Measurements from ENCODE around the gene TOR4A.

The TOR4A gene

GRCh38 chr9:137263506-137263905 is 14.0 kb upstream of the TOR4A start:
- FAIRE-seq (no peak), DNase-seq (ENCODE audit: insufficient read length, low spot score) (no peak)
- TF ChIP-seq POLR2AphosphoS5 (IDR thresholded peaks at IDR 0.05; ENCODE audit: low read depth, low read length) (no peak), SPI1 (IDR thresholded peaks at IDR 0.05; ENCODE audit: low read depth, low read length) (no peak), TAF1 (IDR thresholded peaks at IDR 0.05; ENCODE audit: low read depth, low read length) (no peak), POLR2A (IDR thresholded peaks at IDR 0.05; ENCODE audit: low read depth, low read length) (no peak), PAX5 (IDR thresholded peaks at IDR 0.05; ENCODE audit: insufficient read depth, low read length, severe bottlenecking) (no peak), POU2F2 (IDR thresholded peaks at IDR 0.05; ENCODE audit: low read depth, low read length) (no peak)

- DNase-seq (ENCODE audit: insufficient read length, low spot score) = no peak
- TF ChIP-seq SPI1 (IDR thresholded peaks at IDR 0.05; ENCODE audit: low read depth, low read length) (no peak), POU2F2 (IDR thresholded peaks at IDR 0.05; ENCODE audit: low read depth, low read length) (no peak), POLR2A (IDR thresholded peaks at IDR 0.05; ENCODE audit: low read depth, low read length) (no peak), PAX5 (IDR thresholded peaks at IDR 0.05; ENCODE audit: insufficient read depth, low read length, severe bottlenecking) (no peak), POLR2AphosphoS5 (IDR thresholded peaks at IDR 0.05; ENCODE audit: low read depth, low read length) (no peak), TAF1 (IDR thresholded peaks at IDR 0.05; ENCODE audit: low read depth, low read length) (no peak)
- FAIRE-seq = no peak
These were observed 13.5 kb upstream of the TOR4A start for GRCh38 chr9:137264067-137264466.

DNA sequence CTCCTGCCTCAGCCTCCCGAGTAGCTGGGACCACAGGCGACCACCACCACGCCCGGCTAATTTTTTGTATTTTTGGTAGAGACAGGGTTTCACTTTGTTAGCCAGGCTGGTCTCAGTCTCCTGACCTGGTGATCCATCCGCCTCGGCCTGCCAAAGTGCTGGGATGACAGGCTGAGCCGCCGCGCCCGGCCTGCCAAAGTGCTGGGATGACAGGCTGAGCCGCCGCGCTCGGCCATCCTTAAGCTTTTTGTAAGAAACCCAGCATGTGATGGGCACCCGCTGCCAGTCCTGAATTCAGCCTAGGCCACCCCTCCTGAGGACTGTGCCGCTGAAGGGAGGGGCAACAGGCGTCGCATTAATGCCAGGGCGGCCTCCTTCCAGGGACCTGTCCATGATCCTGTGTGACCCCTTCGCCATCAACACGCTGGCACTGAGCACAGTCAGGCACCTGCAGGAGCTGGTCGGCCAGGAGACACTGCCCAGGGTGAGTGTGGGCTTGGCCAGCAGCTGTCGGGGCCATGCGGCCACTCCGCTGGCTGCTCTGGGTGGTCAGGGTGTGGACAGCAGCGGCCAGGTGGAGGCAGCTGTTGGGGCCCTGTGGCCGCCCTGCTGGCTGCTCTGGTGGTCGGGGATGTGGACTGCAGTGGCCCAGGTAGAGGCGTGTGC is 11.9 kb upstream of the TOR4A start:
- no peak for DNase-seq (ENCODE audit: insufficient read length, low spot score)
- FAIRE-seq = no peak
- TF ChIP-seq TAF1 (IDR thresholded peaks at IDR 0.05; ENCODE audit: low read depth, low read length) = no peak
- no peak for TF ChIP-seq PAX5 (IDR thresholded peaks at IDR 0.05; ENCODE audit: insufficient read depth, low read length, severe bottlenecking)
- TF ChIP-seq POLR2A (IDR thresholded peaks at IDR 0.05; ENCODE audit: low read depth, low read length) = no peak
- TF ChIP-seq SPI1 (IDR thresholded peaks at IDR 0.05; ENCODE audit: low read depth, low read length) = no peak
- TF ChIP-seq POU2F2 (IDR thresholded peaks at IDR 0.05; ENCODE audit: low read depth, low read length) = no peak
- TF ChIP-seq POLR2AphosphoS5 (IDR thresholded peaks at IDR 0.05; ENCODE audit: low read depth, low read length) = no peak

DNA sequence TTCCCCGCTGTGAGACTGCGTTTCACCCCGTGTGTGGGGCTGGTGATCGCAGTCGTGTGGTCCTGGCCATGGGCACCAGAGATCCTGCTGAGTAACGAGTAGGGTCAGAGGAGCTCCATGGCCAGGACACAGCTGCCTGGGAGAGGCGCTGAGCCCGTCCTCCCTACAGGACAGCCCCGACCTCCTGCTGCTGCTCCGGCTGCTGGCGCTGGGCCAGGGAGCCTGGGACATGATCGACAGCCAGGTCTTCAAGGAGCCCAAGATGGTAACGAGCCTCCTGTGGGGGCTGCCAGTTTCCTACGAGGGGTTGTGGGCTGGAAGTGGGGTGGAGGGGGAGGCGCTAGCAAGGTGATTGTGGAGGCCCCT is 11.4 kb upstream of the TOR4A start:
- no peak for DNase-seq (ENCODE audit: insufficient read length, low spot score)
- TF ChIP-seq PAX5 (IDR thresholded peaks at IDR 0.05; ENCODE audit: insufficient read depth, low read length, severe bottlenecking) (no peak), SPI1 (IDR thresholded peaks at IDR 0.05; ENCODE audit: low read depth, low read length) (no peak), POU2F2 (IDR thresholded peaks at IDR 0.05; ENCODE audit: low read depth, low read length) (no peak), POLR2A (IDR thresholded peaks at IDR 0.05; ENCODE audit: low read depth, low read length) (no peak), TAF1 (IDR thresholded peaks at IDR 0.05; ENCODE audit: low read depth, low read length) (no peak), POLR2AphosphoS5 (IDR thresholded peaks at IDR 0.05; ENCODE audit: low read depth, low read length) (no peak)
- no peak for FAIRE-seq

DNA sequence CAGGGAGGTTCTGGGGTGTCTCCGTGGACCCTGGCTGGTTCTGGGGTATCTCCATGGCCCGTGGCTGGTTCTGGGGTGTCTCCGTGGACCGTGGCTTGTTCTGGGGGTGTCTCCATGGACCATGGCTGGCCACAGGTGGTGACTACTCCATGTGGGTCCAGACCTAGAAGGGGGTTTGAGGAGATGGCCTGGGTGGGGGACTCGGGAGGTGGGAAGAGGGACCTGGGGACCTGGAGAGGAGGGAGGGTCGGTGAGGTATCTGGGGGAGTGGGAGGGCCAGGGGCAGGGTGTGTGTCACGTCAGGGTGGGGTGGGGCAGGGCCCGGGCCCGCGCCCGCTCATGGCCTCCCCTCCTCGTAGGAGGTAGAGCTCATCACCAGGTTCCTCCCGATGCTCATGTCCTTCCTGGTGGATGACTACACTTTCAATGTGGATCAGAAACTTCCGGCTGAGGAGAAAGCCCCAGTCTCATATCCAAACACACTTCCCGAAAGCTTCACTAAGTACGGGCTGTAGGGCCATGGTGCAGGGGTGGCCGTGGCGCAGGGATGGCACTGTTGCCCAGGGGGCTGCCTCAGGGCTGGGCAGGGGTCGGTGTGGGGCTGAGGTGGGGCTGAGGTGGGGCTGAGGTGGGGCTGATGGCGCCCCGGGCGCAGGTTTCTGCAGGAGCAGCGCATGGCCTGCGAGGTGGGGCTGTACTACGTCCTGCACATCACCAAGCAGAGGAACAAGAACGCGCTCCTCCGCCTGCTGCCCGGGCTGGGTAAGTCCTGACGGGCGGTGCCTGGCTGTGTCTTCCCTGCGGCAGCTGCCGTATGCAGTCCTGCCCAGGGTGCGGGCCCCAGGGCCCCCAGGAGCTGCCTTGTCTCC is 10.7 kb upstream of the TOR4A start:
- DNase-seq (ENCODE audit: insufficient read length, low spot score) (no peak), FAIRE-seq (no peak)
- no peak for TF ChIP-seq SPI1 (IDR thresholded peaks at IDR 0.05; ENCODE audit: low read depth, low read length)
- no peak for TF ChIP-seq POLR2A (IDR thresholded peaks at IDR 0.05; ENCODE audit: low read depth, low read length)
- no peak for TF ChIP-seq POU2F2 (IDR thresholded peaks at IDR 0.05; ENCODE audit: low read depth, low read length)
- TF ChIP-seq POLR2AphosphoS5 (IDR thresholded peaks at IDR 0.05; ENCODE audit: low read depth, low read length) = no peak
- no peak for TF ChIP-seq TAF1 (IDR thresholded peaks at IDR 0.05; ENCODE audit: low read depth, low read length)
- no peak for TF ChIP-seq PAX5 (IDR thresholded peaks at IDR 0.05; ENCODE audit: insufficient read depth, low read length, severe bottlenecking)

DNA sequence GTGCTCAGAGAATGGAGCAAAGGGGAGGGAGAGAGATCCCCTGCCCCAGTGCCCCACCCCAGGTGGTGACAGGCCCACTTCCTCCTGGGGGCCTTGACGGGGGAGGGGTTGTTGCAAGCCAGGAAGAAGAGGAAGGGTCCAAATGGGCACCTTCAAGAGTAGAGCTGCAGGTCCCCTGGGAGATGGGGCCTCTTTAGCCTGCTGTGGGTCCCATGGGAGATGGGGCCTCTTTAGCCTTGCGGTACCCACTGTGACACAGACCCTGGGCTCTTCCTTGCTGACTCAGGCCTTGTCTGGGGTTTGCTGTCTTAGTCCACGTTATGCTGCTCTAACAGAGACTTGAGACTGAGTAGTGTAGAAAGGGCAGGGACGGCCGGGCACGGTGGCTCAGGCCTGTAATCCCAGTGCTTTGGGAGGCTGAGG is 9.6 kb upstream of the TOR4A start:
- FAIRE-seq = no peak
- TF ChIP-seq PAX5 (IDR thresholded peaks at IDR 0.05; ENCODE audit: insufficient read depth, low read length, severe bottlenecking) = no peak
- TF ChIP-seq POU2F2 (IDR thresholded peaks at IDR 0.05; ENCODE audit: low read depth, low read length) = no peak
- TF ChIP-seq POLR2AphosphoS5 (IDR thresholded peaks at IDR 0.05; ENCODE audit: low read depth, low read length) = no peak
- no peak for TF ChIP-seq TAF1 (IDR thresholded peaks at IDR 0.05; ENCODE audit: low read depth, low read length)
- no peak for TF ChIP-seq SPI1 (IDR thresholded peaks at IDR 0.05; ENCODE audit: low read depth, low read length)
- no peak for TF ChIP-seq POLR2A (IDR thresholded peaks at IDR 0.05; ENCODE audit: low read depth, low read length)

GRCh38 chr9:137268538-137269201 is 8.9 kb upstream of the TOR4A start:
- DNase-seq (ENCODE audit: insufficient read length, low spot score) (no peak), FAIRE-seq (peak; percentile 48)
- no peak for TF ChIP-seq TAF1 (IDR thresholded peaks at IDR 0.05; ENCODE audit: low read depth, low read length)
- TF ChIP-seq PAX5 (IDR thresholded peaks at IDR 0.05; ENCODE audit: insufficient read depth, low read length, severe bottlenecking) = no peak
- TF ChIP-seq POLR2A (IDR thresholded peaks at IDR 0.05; ENCODE audit: low read depth, low read length) = no peak
- no peak for TF ChIP-seq POU2F2 (IDR thresholded peaks at IDR 0.05; ENCODE audit: low read depth, low read length)
- no peak for TF ChIP-seq SPI1 (IDR thresholded peaks at IDR 0.05; ENCODE audit: low read depth, low read length)
- TF ChIP-seq POLR2AphosphoS5 (IDR thresholded peaks at IDR 0.05; ENCODE audit: low read depth, low read length) = no peak

More for the DNA sequence above, 9.6 kb upstream of the TOR4A start:
- DNase-seq (ENCODE audit: insufficient read length, low spot score) = no peak

GRCh38 chr9:137269231-137269772 is 8.2 kb upstream of the TOR4A start:
- no peak for TF ChIP-seq POLR2A (IDR thresholded peaks at IDR 0.05; ENCODE audit: low read depth, low read length)
- TF ChIP-seq PAX5 (IDR thresholded peaks at IDR 0.05; ENCODE audit: insufficient read depth, low read length, severe bottlenecking) = no peak
- no peak for TF ChIP-seq POLR2AphosphoS5 (IDR thresholded peaks at IDR 0.05; ENCODE audit: low read depth, low read length)
- no peak for TF ChIP-seq POU2F2 (IDR thresholded peaks at IDR 0.05; ENCODE audit: low read depth, low read length)
- no peak for TF ChIP-seq TAF1 (IDR thresholded peaks at IDR 0.05; ENCODE audit: low read depth, low read length)
- DNase-seq (ENCODE audit: insufficient read length, low spot score) (no peak), FAIRE-seq (peak; percentile 72)

All from GM12891 (cell line).